ENCODE results near the gene LRRC41.

Gene LRRC41

GRCh38 chr1:46278807-46279206, 24.6 kb downstream of the LRRC41 start:
- Histone ChIP-seq H3K4me3 (ENCODE audit: low read length) (no peak overlapping the region), H3K36me3 (ENCODE audit: insufficient read depth, low read length) (peaks cover 54% of the 10 kb centered on the region), H3K4me2 (ENCODE audit: low read length) (no peak overlapping the region), H3K9me3 (replicated peaks; ENCODE audit: low read length) (no peaks in the 10 kb centered on the region), H3K27me3 (ENCODE audit: control insufficient read depth, insufficient read depth, low read length) (no peaks in the 10 kb centered on the region), H3K9ac (ENCODE audit: low read depth, low read length) (no peak overlapping the region), H3K4me1 (ENCODE audit: control insufficient read depth, insufficient read depth, low read length) (no peaks in the 10 kb centered on the region)

GRCh38 chr1:46277658-46278373, 25.6 kb downstream of the LRRC41 start:
- Histone ChIP-seq H3K4me2 (ENCODE audit: low read length) (no peak overlapping the region), H3K27me3 (ENCODE audit: control insufficient read depth, insufficient read depth, low read length) (no peaks in the 10 kb centered on the region), H3K4me3 (ENCODE audit: low read length) (no peak overlapping the region), H3K4me1 (ENCODE audit: control insufficient read depth, insufficient read depth, low read length) (no peaks in the 10 kb centered on the region), H3K9ac (ENCODE audit: low read depth, low read length) (no peak overlapping the region), H3K9me3 (replicated peaks; ENCODE audit: low read length) (no peaks in the 10 kb centered on the region), H3K36me3 (ENCODE audit: insufficient read depth, low read length) (peaks cover 51% of the 10 kb centered on the region)

- H3K9me3 ChIP-seq (replicated peaks; ENCODE audit: low read length) = no peaks in the 10 kb centered on the region
- peaks cover 38% of the 10 kb centered on the region for H3K36me3 ChIP-seq (ENCODE audit: insufficient read depth, low read length)
- no peaks in the 10 kb centered on the region for H3K27me3 ChIP-seq (ENCODE audit: control insufficient read depth, insufficient read depth, low read length)
Measured at GRCh38 chr1:46275030-46275337, 28.4 kb downstream of the LRRC41 start.

GRCh38 chr1:46274225-46275029, 29.0 kb downstream of the LRRC41 start:
- Histone ChIP-seq H3K36me3 (ENCODE audit: insufficient read depth, low read length) (peaks cover 33% of the 10 kb centered on the region), H3K4me3 (ENCODE audit: low read length) (no peak overlapping the region), H3K9me3 (replicated peaks; ENCODE audit: low read length) (no peaks in the 10 kb centered on the region), H3K9ac (ENCODE audit: low read depth, low read length) (no peak overlapping the region), H3K27me3 (ENCODE audit: control insufficient read depth, insufficient read depth, low read length) (no peaks in the 10 kb centered on the region), H3K4me2 (ENCODE audit: low read length) (no peak overlapping the region), H3K4me1 (ENCODE audit: control insufficient read depth, insufficient read depth, low read length) (no peaks in the 10 kb centered on the region)

More at GRCh38 chr1:46275030-46275337, 28.4 kb downstream of the LRRC41 start:
- Histone ChIP-seq H3K4me3 (ENCODE audit: low read length) (no peak overlapping the region), H3K4me2 (ENCODE audit: low read length) (no peak overlapping the region), H3K9ac (ENCODE audit: low read depth, low read length) (no peak overlapping the region), H3K4me1 (ENCODE audit: control insufficient read depth, insufficient read depth, low read length) (no peaks in the 10 kb centered on the region)

GRCh38 chr1:46268578-46268977, 34.8 kb downstream of the LRRC41 start:
- H3K27me3 ChIP-seq (ENCODE audit: control insufficient read depth, insufficient read depth, low read length) = no peaks in the 10 kb centered on the region
- H3K36me3 ChIP-seq (ENCODE audit: insufficient read depth, low read length) = peaks cover 30% of the 10 kb centered on the region
- H3K4me3 ChIP-seq (ENCODE audit: low read length) = no peak overlapping the region
- no peaks in the 10 kb centered on the region for H3K4me1 ChIP-seq (ENCODE audit: control insufficient read depth, insufficient read depth, low read length)
- no peak overlapping the region for H3K4me2 ChIP-seq (ENCODE audit: low read length)
- H3K9ac ChIP-seq (ENCODE audit: low read depth, low read length) = no peak overlapping the region
- H3K9me3 ChIP-seq (replicated peaks; ENCODE audit: low read length) = no peaks in the 10 kb centered on the region

GRCh38 chr1:46263146-46263545, 40.3 kb downstream of the LRRC41 start:
- no peaks in the 10 kb centered on the region for H3K9me3 ChIP-seq (replicated peaks; ENCODE audit: low read length)
- peaks cover 43% of the 10 kb centered on the region for H3K36me3 ChIP-seq (ENCODE audit: insufficient read depth, low read length)
- no peak overlapping the region for H3K4me2 ChIP-seq (ENCODE audit: low read length)
- no peaks in the 10 kb centered on the region for H3K27me3 ChIP-seq (ENCODE audit: control insufficient read depth, insufficient read depth, low read length)
- H3K4me1 ChIP-seq (ENCODE audit: control insufficient read depth, insufficient read depth, low read length) = no peaks in the 10 kb centered on the region
- H3K9ac ChIP-seq (ENCODE audit: low read depth, low read length) = no peak overlapping the region
- no peak overlapping the region for H3K4me3 ChIP-seq (ENCODE audit: low read length)

GRCh38 chr1:46262508-46262907, 40.9 kb downstream of the LRRC41 start:
- no peak overlapping the region for H3K4me2 ChIP-seq (ENCODE audit: low read length)
- H3K4me3 ChIP-seq (ENCODE audit: low read length) = no peak overlapping the region
- peaks cover 37% of the 10 kb centered on the region for H3K36me3 ChIP-seq (ENCODE audit: insufficient read depth, low read length)
- no peaks in the 10 kb centered on the region for H3K4me1 ChIP-seq (ENCODE audit: control insufficient read depth, insufficient read depth, low read length)
- H3K9me3 ChIP-seq (replicated peaks; ENCODE audit: low read length) = no peaks in the 10 kb centered on the region
- no peak overlapping the region for H3K9ac ChIP-seq (ENCODE audit: low read depth, low read length)
- no peaks in the 10 kb centered on the region for H3K27me3 ChIP-seq (ENCODE audit: control insufficient read depth, insufficient read depth, low read length)

GRCh38 chr1:46256523-46256922, 46.9 kb downstream of the LRRC41 start:
- peaks cover 19% of the 10 kb centered on the region for H3K36me3 ChIP-seq (ENCODE audit: insufficient read depth, low read length)
- H3K4me2 ChIP-seq (ENCODE audit: low read length) = no peak overlapping the region
- no peaks in the 10 kb centered on the region for H3K27me3 ChIP-seq (ENCODE audit: control insufficient read depth, insufficient read depth, low read length)
- no peak overlapping the region for H3K4me3 ChIP-seq (ENCODE audit: low read length)
- no peaks in the 10 kb centered on the region for H3K9me3 ChIP-seq (replicated peaks; ENCODE audit: low read length)
- H3K4me1 ChIP-seq (ENCODE audit: control insufficient read depth, insufficient read depth, low read length) = no peaks in the 10 kb centered on the region
- H3K9ac ChIP-seq (ENCODE audit: low read depth, low read length) = no peak overlapping the region

- H3K27me3 ChIP-seq (ENCODE audit: control insufficient read depth, insufficient read depth, low read length) = no peaks in the 10 kb centered on the region
- H3K9me3 ChIP-seq (replicated peaks; ENCODE audit: low read length) = no peaks in the 10 kb centered on the region
- no peaks in the 10 kb centered on the region for H3K4me1 ChIP-seq (ENCODE audit: control insufficient read depth, insufficient read depth, low read length)
- peaks cover 5% of the 10 kb centered on the region for H3K36me3 ChIP-seq (ENCODE audit: insufficient read depth, low read length)
- no peak overlapping the region for H3K4me2 ChIP-seq (ENCODE audit: low read length)
- H3K4me3 ChIP-seq (ENCODE audit: low read length) = no peak overlapping the region
- no peak overlapping the region for H3K9ac ChIP-seq (ENCODE audit: low read depth, low read length)
Measured at GRCh38 chr1:46254668-46255067, 48.7 kb downstream of the LRRC41 start.

- Histone ChIP-seq H3K9me3 (replicated peaks; ENCODE audit: low read length) (no peaks in the 10 kb centered on the region), H3K4me2 (ENCODE audit: low read length) (peak overlapping the region; percentile 77), H3K36me3 (ENCODE audit: insufficient read depth, low read length) (no peaks in the 10 kb centered on the region), H3K4me1 (ENCODE audit: control insufficient read depth, insufficient read depth, low read length) (peaks cover 10% of the 10 kb centered on the region), H3K4me3 (ENCODE audit: low read length) (peak overlapping the region; percentile 77), H3K9ac (ENCODE audit: low read depth, low read length) (peak overlapping the region; percentile 75), H3K27me3 (ENCODE audit: control insufficient read depth, insufficient read depth, low read length) (no peaks in the 10 kb centered on the region)
Measured at GRCh38 chr1:46248122-46248920, 55.1 kb downstream of the LRRC41 start.

GRCh38 chr1:46247436-46248121, 55.8 kb downstream of the LRRC41 start, which contains the start of gene RAD54L:
Gene RAD54L (plus strand): TSS chr1:46247763. CDS start chr1:46248406, 643 bp downstream.
- H3K36me3 ChIP-seq (ENCODE audit: insufficient read depth, low read length) = no peaks in the 10 kb centered on the region
- H3K4me3 ChIP-seq (ENCODE audit: low read length) = peak within 1 kb of the TSS; percentile 94
- H3K27me3 ChIP-seq (ENCODE audit: control insufficient read depth, insufficient read depth, low read length) = no peaks in the 10 kb centered on the region
- peak within 1 kb of the TSS; percentile 85 for H3K9ac ChIP-seq (ENCODE audit: low read depth, low read length)
- H3K4me2 ChIP-seq (ENCODE audit: low read length) = peak within 1 kb of the TSS; percentile 98
- H3K9me3 ChIP-seq (replicated peaks; ENCODE audit: low read length) = no peaks in the 10 kb centered on the region
- peaks cover 10% of the 10 kb centered on the region for H3K4me1 ChIP-seq (ENCODE audit: control insufficient read depth, insufficient read depth, low read length)

Measured in skeletal muscle satellite cell (primary cell).